Transverse colon (tissue), 4 donors: Measurements from ENCODE around the gene NTN5.

Source experiments
- POLR2A ChIP-seq: fragments of 450-650 bp; IDR thresholded peaks from one replicate; pipeline ENCODE4 v1.6.1; 2016; ENCODE audit warnings: antibody characterized with exemption, mild to moderate bottlenecking, moderate library complexity
- POLR2AphosphoS5 ChIP-seq, 3 donors: sonication (generic); formaldehyde crosslinking; IDR thresholded peaks; one replicate each; pipeline ENCODE4 v1.6.1; 2016; ENCODE audit warnings: antibody characterized with exemption in 3 of 3
- TF ChIP-seq, protein P1 (sequence below), 5 experiments: fragments of 200-600 bp in 3 of 5; fragments of 450-650 bp in 2 of 5; sonication (generic) in 3 of 5; IDR thresholded peaks; 1 replicate in 2 of 5; 2 replicates in 3 of 5; pipeline ENCODE4 v1.5.1; 2016 to 2017; ENCODE audit warnings: antibody characterized with exemption in 5 of 5, inconsistent platforms in 3 of 5, mild to moderate bottlenecking in 2 of 5, moderate library complexity in 1 of 5

DNA sequence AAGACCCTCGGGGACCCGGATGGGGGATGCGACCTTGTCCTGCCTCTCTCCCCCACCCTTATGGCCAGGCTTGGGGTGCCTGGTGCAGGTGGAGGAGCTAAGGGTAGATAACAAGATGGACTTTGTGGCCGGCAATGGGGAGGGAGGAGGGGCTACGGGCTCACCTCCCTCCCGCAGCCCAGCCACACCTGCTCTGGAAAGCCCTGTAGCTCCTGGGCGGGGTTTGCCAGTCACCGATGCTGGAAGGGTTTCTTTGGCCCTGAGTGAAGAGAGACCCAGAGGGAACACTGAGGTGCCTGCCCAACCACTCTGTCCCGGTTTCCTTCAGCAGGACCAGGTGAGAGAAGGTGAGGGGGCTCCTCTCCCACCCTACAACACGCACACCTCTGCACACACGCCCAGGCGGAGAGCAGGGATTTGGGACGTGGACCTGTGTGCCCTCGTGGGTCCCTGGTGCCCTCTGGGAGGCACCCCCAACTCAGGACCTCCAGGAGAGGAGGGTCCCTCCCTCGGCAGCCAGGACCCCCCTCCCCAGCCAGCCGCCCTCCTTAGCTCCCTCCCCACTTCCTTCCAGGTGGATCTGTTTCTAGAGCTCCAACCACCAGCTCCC lies 23.0 kb upstream of the NTN5 start, which contains the start of gene FUT2:
- TF ChIP-seq, protein P1, sequence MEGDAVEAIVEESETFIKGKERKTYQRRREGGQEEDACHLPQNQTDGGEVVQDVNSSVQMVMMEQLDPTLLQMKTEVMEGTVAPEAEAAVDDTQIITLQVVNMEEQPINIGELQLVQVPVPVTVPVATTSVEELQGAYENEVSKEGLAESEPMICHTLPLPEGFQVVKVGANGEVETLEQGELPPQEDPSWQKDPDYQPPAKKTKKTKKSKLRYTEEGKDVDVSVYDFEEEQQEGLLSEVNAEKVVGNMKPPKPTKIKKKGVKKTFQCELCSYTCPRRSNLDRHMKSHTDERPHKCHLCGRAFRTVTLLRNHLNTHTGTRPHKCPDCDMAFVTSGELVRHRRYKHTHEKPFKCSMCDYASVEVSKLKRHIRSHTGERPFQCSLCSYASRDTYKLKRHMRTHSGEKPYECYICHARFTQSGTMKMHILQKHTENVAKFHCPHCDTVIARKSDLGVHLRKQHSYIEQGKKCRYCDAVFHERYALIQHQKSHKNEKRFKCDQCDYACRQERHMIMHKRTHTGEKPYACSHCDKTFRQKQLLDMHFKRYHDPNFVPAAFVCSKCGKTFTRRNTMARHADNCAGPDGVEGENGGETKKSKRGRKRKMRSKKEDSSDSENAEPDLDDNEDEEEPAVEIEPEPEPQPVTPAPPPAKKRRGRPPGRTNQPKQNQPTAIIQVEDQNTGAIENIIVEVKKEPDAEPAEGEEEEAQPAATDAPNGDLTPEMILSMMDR (IDR thresholded peaks at IDR 0.05) = no peak
- TF ChIP-seq POLR2A = peak; percentile 97
- TF ChIP-seq POLR2AphosphoS5 (IDR thresholded peaks at IDR 0.05) = peak; percentile 88 to 97 (median 94)
